HepG2 (cell line): ENCODE data around the gene NMBR. TPM values are rescaled to one million over a fixed set of nuclear protein-coding genes. Genes with fewer than 3 reads are reported as not detected.

Experiments used
- ATAC-seq: fragments of 200-7000 bp; cut with Tn5 transposase; 3 replicates; pipeline ENCODE4 v1.9.1; 2020; ENCODE audit warnings: mild to moderate bottlenecking, moderate library complexity
- BruUV-seq: library from RNA; stranded (reverse); fragments of 400-500 nt; replicated peaks from 2 replicates; lab custom pipeline; 2021; lab: Mats Ljungman, UMichigan
- CTCF ChIA-PET: fragments of 300-600 bp; formaldehyde crosslinking; extraction: SDS; loops from one replicate; lab custom pipeline; 2021; ENCODE audit warnings: low total read pairs, inconsistent platforms, low intra/inter-chr PET ratio; lab: Yijun Ruan, JAX
- POLR2A ChIA-PET: fragments of 350-600 bp; sonication (Branson Sonifier 250); formaldehyde crosslinking; loops from one replicate; lab custom pipeline; 2020; ENCODE audit warnings: antibody characterized with exemption, inconsistent platforms; lab: Yijun Ruan, JAX
- DNase-seq: peaks from one replicate; pipeline ENCODE4 v3.0.0-alpha.2; 2015; ENCODE audit warnings: low spot score
- FAIRE-seq: peaks from 3 replicates; lab custom pipeline; 2011; peaks lifted over from hg19 to GRCh38; lab: Jason Lieb, UNC
- H2AFZ ChIP-seq: one replicate; pipeline ENCODE4 v1.6.1; 2011; ENCODE audit warnings: low read length, inconsistent platforms
- H3K27ac ChIP-seq: fragments of 300-600 bp; 3 replicates; pipeline ENCODE4 v1.8.0; 2011; ENCODE audit warnings: mixed run types, mild to moderate bottlenecking, mixed read lengths, low read length, inconsistent platforms; ENCODE audit not compliant: insufficient read depth; ENCODE audit errors: extremely low read length
- H3K27me3 ChIP-seq, 2 experiments: fragments of 200-600 bp in 1 of 2; 2 replicates in 1 of 2; 3 replicates in 1 of 2; pipeline versions ENCODE4 v1.6.0 to v1.8.0; 2011; ENCODE audit warnings: low read length in 2 of 2, mild to moderate bottlenecking in 2 of 2, moderate library complexity in 2 of 2, inconsistent platforms in 1 of 2; ENCODE audit not compliant: insufficient read depth in 2 of 2, control insufficient read depth in 1 of 2
- H3K36me3 ChIP-seq, 2 experiments: fragments of 200-600 bp in 1 of 2; replicated peaks in 1 of 2; 2 replicates in 1 of 2; 3 replicates in 1 of 2; pipeline versions ENCODE4 v1.5.1 to v1.8.0; 2011; ENCODE audit warnings: low read length in 2 of 2, inconsistent platforms in 1 of 2; ENCODE audit not compliant: insufficient read depth in 2 of 2, control insufficient read depth in 1 of 2
- H3K4me1 ChIP-seq: 2 replicates; pipeline ENCODE4 v1.5.1; 2012; ENCODE audit warnings: low read length, inconsistent platforms; ENCODE audit not compliant: insufficient read depth
- H3K4me2 ChIP-seq: 2 replicates; pipeline ENCODE4 v1.6.0; 2011; ENCODE audit warnings: low read depth, low read length, inconsistent platforms
- H3K4me3 ChIP-seq, 3 experiments: fragments of 200-600 bp in 1 of 3; sonication (generic), shearing (Covaris generic) in 1 of 3; replicated peaks in 1 of 3; 2 replicates each; pipeline ENCODE4 v1.5.1; 2011 to 2016; ENCODE audit warnings: low read length in 3 of 3, inconsistent platforms in 2 of 3, low read depth in 2 of 3, mild to moderate bottlenecking in 2 of 3, control low read depth in 1 of 3, mixed read lengths in 1 of 3; ENCODE audit not compliant: insufficient read depth in 1 of 3
- H3K79me2 ChIP-seq: one replicate; pipeline ENCODE4 v1.6.1; 2011; ENCODE audit warnings: low read length, inconsistent platforms; ENCODE audit not compliant: insufficient read depth
- H3K9ac ChIP-seq: 2 replicates; pipeline ENCODE4 v1.6.0; 2011; ENCODE audit warnings: mild to moderate bottlenecking, low read depth, low read length, inconsistent platforms; ENCODE audit not compliant: insufficient read depth
- H3K9me3 ChIP-seq: 2 replicates; pipeline ENCODE4 v1.5.1; 2012; ENCODE audit warnings: mild to moderate bottlenecking, low read length
- H4K20me1 ChIP-seq: 2 replicates; pipeline ENCODE4 v1.6.0; 2011; ENCODE audit warnings: inconsistent platforms, mild to moderate bottlenecking, low read length, moderate library complexity; ENCODE audit not compliant: insufficient read depth
- BCL6 ChIP-seq: IDR thresholded peaks from 2 replicates; pipeline ENCODE4 v1.6.1; 2016; ENCODE audit warnings: missing genetic modification reagents, missing compliant biosample characterization
- DPF2 ChIP-seq: sonication (generic); formaldehyde crosslinking; IDR thresholded peaks from 2 replicates; pipeline ENCODE4 v1.4.0; 2020; ENCODE audit warnings: mild to moderate bottlenecking, low read depth, missing genetic modification reagents, borderline replicate concordance
- GZF1 ChIP-seq: sonication (generic); formaldehyde crosslinking; IDR thresholded peaks from 2 replicates; pipeline ENCODE4 v1.5.1; 2020; ENCODE audit warnings: mild to moderate bottlenecking, missing genetic modification reagents
- HNRNPK ChIP-seq: fragments of 200-400 bp; formaldehyde crosslinking; IDR thresholded peaks from 2 replicates; pipeline ENCODE4 v1.6.1; 2018; ENCODE audit warnings: low read length, low read depth, moderate library complexity, mild to moderate bottlenecking; ENCODE audit not compliant: poor library complexity, severe bottlenecking
- ISL2 ChIP-seq: sonication (generic); formaldehyde crosslinking; IDR thresholded peaks from 2 replicates; pipeline ENCODE4 v1.5.0; 2020; ENCODE audit warnings: missing genetic modification reagents
- REPIN1 ChIP-seq: sonication (generic); formaldehyde crosslinking; IDR thresholded peaks from 2 replicates; pipeline ENCODE4 v1.8.0; 2022; ENCODE audit warnings: missing genetic modification reagents, low read depth, mild to moderate bottlenecking, borderline replicate concordance
- SNAPC2 ChIP-seq: sonication (generic); formaldehyde crosslinking; IDR thresholded peaks from 2 replicates; pipeline ENCODE4 v1.8.1; 2022; ENCODE audit warnings: mild to moderate bottlenecking, missing genetic modification reagents
- SRSF9 ChIP-seq: fragments of 200-400 bp; formaldehyde crosslinking; IDR thresholded peaks from 2 replicates; pipeline ENCODE4 v1.6.1; 2018; ENCODE audit warnings: borderline replicate concordance, mild to moderate bottlenecking, low read depth, low read length; ENCODE audit not compliant: insufficient read depth, poor library complexity, severe bottlenecking
- TP53 ChIP-seq: sonication (generic); formaldehyde crosslinking; conservative IDR thresholded peaks from 2 replicates; pipeline ENCODE4 v1.4.0; 2020; ENCODE audit warnings: missing genetic modification reagents
- U2AF2 ChIP-seq: fragments of 200-400 bp; formaldehyde crosslinking; IDR thresholded peaks from 2 replicates; pipeline ENCODE4 v1.6.1; 2017; ENCODE audit warnings: low read depth, mild to moderate bottlenecking, low read length
- ZBTB21 ChIP-seq: sonication (generic); formaldehyde crosslinking; IDR thresholded peaks from 2 replicates; pipeline ENCODE4 v1.4.0; 2020; ENCODE audit warnings: missing genetic modification reagents
- ZNF260 ChIP-seq: sonication (generic); formaldehyde crosslinking; IDR thresholded peaks from 2 replicates; pipeline ENCODE4 v1.4.0; 2020; ENCODE audit warnings: missing genetic modification reagents, low read depth, mild to moderate bottlenecking, borderline replicate concordance
- ZNF337 ChIP-seq: sonication (generic); formaldehyde crosslinking; IDR thresholded peaks from 2 replicates; pipeline ENCODE4 v1.5.1; 2020; ENCODE audit warnings: missing genetic modification reagents, low read depth, mild to moderate bottlenecking, borderline replicate concordance
- ZNF451 ChIP-seq: sonication (generic); formaldehyde crosslinking; IDR thresholded peaks from 2 replicates; pipeline ENCODE4 v1.5.0; 2020; ENCODE audit warnings: mild to moderate bottlenecking, missing genetic modification reagents
- ZSCAN30 ChIP-seq: sonication (generic); formaldehyde crosslinking; IDR thresholded peaks from 2 replicates; pipeline ENCODE4 v1.5.0; 2020; ENCODE audit warnings: mild to moderate bottlenecking, missing genetic modification reagents
- in situ Hi-C: cut with HindIII; loops from 2 replicates; pipeline ENCODE4 v1.10.0; 2017; ENCODE audit warnings: low pct_unique_long_range_greater_than_20kb; ENCODE audit not compliant: extremely low pct_ligation_motif_present
- intact Hi-C: fragments of 100-400 bp; cut with micrococcal nuclease; formaldehyde crosslinking; loops from one replicate; pipeline ENCODE4 v1.10.0; 2022; ENCODE audit not compliant: unreplicated experiment
- polyA plus RNA-seq, 8 experiments: library from polyadenylated mRNA; depleted of rRNA in 3 of 8; stranded (reverse) in 7 of 8; unstranded in 1 of 8; fragments of >200 nt; fragmentation: Illumina TruSeq in 4 of 8; extraction: Trizol in 4 of 8; gene quantifications; 2 replicates each; pipeline versions ENCODE4 v1.2.1 to v1.2.3, GENCODE V29; 2011 to 2016; ENCODE audit warnings: low read depth in 4 of 8, missing spikeins in 1 of 8, mixed read lengths in 1 of 8; ENCODE audit not compliant: insufficient read depth in 1 of 8
- total RNA-seq, 5 experiments: library from RNA; depleted of rRNA; stranded (reverse); fragments of >200 nt; fragmentation: Illumina TruSeq; extraction: Trizol; gene quantifications; 2 replicates each; pipeline ENCODE4 v1.2.3, GENCODE V29; 2016; ENCODE audit warnings: low read depth in 1 of 5

The NMBR gene
- total and polyA plus RNA-seq, 2 of the 13 experiments (the other 11 are each of a cell fraction or from before 2014, with no cell fraction given) = not detected

GRCh38 chr6:142079130-142079529, 67.8 kb downstream of the NMBR start:
- Histone ChIP-seq H3K27me3 (no peaks in the 10 kb centered on the region), H3K36me3 (no peaks in the 10 kb centered on the region), H4K20me1 (no peaks in the 10 kb centered on the region), H3K9ac (no peak overlapping the region), H3K4me2 (no peak overlapping the region), H3K4me3 (no peak overlapping the region), H3K9me3 (no peaks in the 10 kb centered on the region), H2AFZ (no peak overlapping the region), H3K4me1 (no peaks in the 10 kb centered on the region), H3K27ac (no peak overlapping the region), H3K79me2 (no peaks in the 10 kb centered on the region)
- CTCF ChIA-PET = no interaction called here
- BruUV-seq = no TSS peak
- DNase-seq (no peak), ATAC-seq (no peak), FAIRE-seq (no peak)
- POLR2A ChIA-PET = no interaction called here
- in situ Hi-C loops (no loop called here), intact Hi-C loops (no loop called here)
- TF ChIP-seq SRSF9 (peak; percentile 85), ZSCAN30 (CRISPR knock-in tag) (no peak), SNAPC2 (CRISPR knock-in tag) (no peak), ZBTB21 (CRISPR knock-in tag) (no peak), REPIN1 (no peak), BCL6 (CRISPR knock-in tag) (no peak), ZNF337 (CRISPR knock-in tag) (no peak), ISL2 (CRISPR knock-in tag) (no peak), DPF2 (no peak), U2AF2 (peak; percentile 81; the same call in 1 of the 2 replicates), HNRNPK (peak; percentile 70), GZF1 (CRISPR knock-in tag) (no peak), ZNF260 (CRISPR knock-in tag) (no peak), TP53 (CRISPR knock-in tag) (no peak), ZNF451 (no peak)
